ENCODE data around the gene THRA.

DNA sequence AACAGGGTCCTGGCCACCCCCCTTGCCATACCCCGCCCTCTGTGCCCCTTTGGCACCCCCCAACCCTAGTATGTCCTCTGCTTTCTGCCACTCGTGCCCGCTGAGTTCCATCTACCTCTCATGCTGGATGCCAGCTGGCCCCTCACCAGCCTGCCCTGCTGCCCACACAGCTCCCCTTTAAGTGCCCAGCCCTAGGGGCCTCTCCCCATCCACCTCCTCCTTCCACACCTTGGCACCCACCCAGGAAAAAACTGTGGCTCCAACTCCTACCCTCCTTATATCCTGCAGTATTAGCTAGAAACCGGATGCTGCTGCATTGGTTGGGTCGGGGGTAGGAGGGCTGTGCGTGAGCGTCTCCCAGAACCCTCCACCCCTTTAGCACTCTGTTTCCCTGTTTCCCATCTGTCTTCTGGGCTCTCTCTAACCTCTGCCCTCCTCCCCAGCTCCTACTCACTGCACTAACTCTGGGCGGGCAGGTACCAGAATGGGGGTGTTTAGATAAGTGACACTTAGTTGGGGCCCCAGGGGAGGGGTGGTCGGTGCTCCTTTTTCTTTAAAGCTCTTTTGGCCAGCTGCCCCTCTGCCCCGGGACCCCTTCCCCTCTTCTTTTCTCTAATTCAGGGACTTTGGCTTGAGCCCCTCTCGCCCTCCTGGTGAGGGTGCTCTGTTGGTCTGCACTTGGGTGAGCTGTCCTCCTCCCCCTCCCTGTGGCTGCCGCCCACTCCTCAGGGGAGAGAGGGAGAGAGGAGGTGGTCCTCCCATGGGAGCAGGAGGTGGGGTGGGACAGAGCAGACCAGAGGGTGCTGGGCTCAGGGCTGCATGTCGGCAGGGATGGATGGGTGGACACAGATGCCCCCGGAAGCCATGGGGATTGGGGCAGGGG, 27.7 kb downstream of the THRA start:
- TF ChIP-seq, protein P1, sequence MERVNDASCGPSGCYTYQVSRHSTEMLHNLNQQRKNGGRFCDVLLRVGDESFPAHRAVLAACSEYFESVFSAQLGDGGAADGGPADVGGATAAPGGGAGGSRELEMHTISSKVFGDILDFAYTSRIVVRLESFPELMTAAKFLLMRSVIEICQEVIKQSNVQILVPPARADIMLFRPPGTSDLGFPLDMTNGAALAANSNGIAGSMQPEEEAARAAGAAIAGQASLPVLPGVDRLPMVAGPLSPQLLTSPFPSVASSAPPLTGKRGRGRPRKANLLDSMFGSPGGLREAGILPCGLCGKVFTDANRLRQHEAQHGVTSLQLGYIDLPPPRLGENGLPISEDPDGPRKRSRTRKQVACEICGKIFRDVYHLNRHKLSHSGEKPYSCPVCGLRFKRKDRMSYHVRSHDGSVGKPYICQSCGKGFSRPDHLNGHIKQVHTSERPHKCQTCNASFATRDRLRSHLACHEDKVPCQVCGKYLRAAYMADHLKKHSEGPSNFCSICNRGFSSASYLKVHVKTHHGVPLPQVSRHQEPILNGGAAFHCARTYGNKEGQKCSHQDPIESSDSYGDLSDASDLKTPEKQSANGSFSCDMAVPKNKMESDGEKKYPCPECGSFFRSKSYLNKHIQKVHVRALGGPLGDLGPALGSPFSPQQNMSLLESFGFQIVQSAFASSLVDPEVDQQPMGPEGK (CRISPR knock-in tag; IDR thresholded peaks at IDR 0.05; ENCODE audit: borderline replicate concordance) = no peak
- no peak for TF ChIP-seq TOX (CRISPR knock-in tag; IDR thresholded peaks at IDR 0.05; ENCODE audit: borderline replicate concordance)
- no peak for TF ChIP-seq GLIS3 (CRISPR knock-in tag; IDR thresholded peaks at IDR 0.05)
